Fibroblast of gingiva (primary cell): Measurements from ENCODE around the gene RP2.

Experiments used
- DNase-seq: peaks from one replicate; pipeline ENCODE4 v3.0.0-alpha.2; 2011; ENCODE audit warnings: low read depth

The RP2 gene

GRCh38 chrX:46844913-46845312 lies 8.1 kb downstream of the RP2 start:
- DNase-seq, result no peak

GRCh38 chrX:46849933-46850332 lies 13.1 kb downstream of the RP2 start:
- peak; percentile 4 for DNase-seq

GRCh38 chrX:46850771-46851170 lies 13.9 kb downstream of the RP2 start:
- DNase-seq, result no peak

- DNase-seq, result no peak
Measured at GRCh38 chrX:46856483-46856882, 19.6 kb downstream of the RP2 start.

GRCh38 chrX:46860557-46860956 lies 23.7 kb downstream of the RP2 start:
- DNase-seq, result no peak

- no peak for DNase-seq
Measured at GRCh38 chrX:46863072-46863471, 26.2 kb downstream of the RP2 start.

GRCh38 chrX:46864606-46865005 lies 27.8 kb downstream of the RP2 start:
- no peak for DNase-seq

- DNase-seq, result peak; percentile 53
Measured at GRCh38 chrX:46865281-46865680, 28.4 kb downstream of the RP2 start.

GRCh38 chrX:46866726-46867125 lies 29.9 kb downstream of the RP2 start:
- DNase-seq, result no peak

GRCh38 chrX:46873746-46874145 lies 36.9 kb downstream of the RP2 start:
- DNase-seq, result no peak

GRCh38 chrX:46876901-46877300 lies 40.1 kb downstream of the RP2 start:
- peak; percentile 1 for DNase-seq

GRCh38 chrX:46882266-46882665 lies 45.4 kb downstream of the RP2 start:
- DNase-seq, result no peak

- DNase-seq, result no peak
Measured at GRCh38 chrX:46884799-46885198, 48.0 kb downstream of the RP2 start.

GRCh38 chrX:46898207-46898606 lies 61.4 kb downstream of the RP2 start:
- DNase-seq, result no peak

- peak; percentile 59 for DNase-seq
Measured at GRCh38 chrX:46903458-46904242, 66.8 kb downstream of the RP2 start.

- DNase-seq, result no peak
Measured at GRCh38 chrX:46904626-46905025, 67.8 kb downstream of the RP2 start.

- no peak for DNase-seq
Measured at GRCh38 chrX:46910415-46910814, 73.6 kb downstream of the RP2 start.

- DNase-seq, result peak; percentile 67
Measured at GRCh38 chrX:46912098-46912602, 75.3 kb downstream of the RP2 start, which contains the start of gene JADE3. Gene JADE3, plus strand, starts transcription at chrX:46912421. Its CDS starts 72,474 bp downstream, at chrX:46984895.

- DNase-seq, result peak; percentile 12
Measured at GRCh38 chrX:46912603-46913491, 76.0 kb downstream of the RP2 start.

GRCh38 chrX:46913667-46914066 lies 76.8 kb downstream of the RP2 start:
- peak; percentile 22 for DNase-seq

GRCh38 chrX:46916273-46916672 lies 79.4 kb downstream of the RP2 start:
- DNase-seq, result no peak

GRCh38 chrX:46917622-46918021 lies 80.8 kb downstream of the RP2 start:
- no peak for DNase-seq

- no peak for DNase-seq
Measured at GRCh38 chrX:46918434-46918833, 81.6 kb downstream of the RP2 start.
